Measurements from ENCODE around the gene ZBTB40.

ZBTB40 gene

GRCh38 chr1:22471078-22471477, 19.4 kb downstream of the ZBTB40 start:
- DNase-seq: no peak

GRCh38 chr1:22471610-22472009, 20.0 kb downstream of the ZBTB40 start:
- no peak for DNase-seq

- no peak for DNase-seq
Observed at GRCh38 chr1:22472596-22472995, 20.9 kb downstream of the ZBTB40 start.

- DNase-seq: no peak
Observed at GRCh38 chr1:22473952-22474351, 22.3 kb downstream of the ZBTB40 start.

DNA sequence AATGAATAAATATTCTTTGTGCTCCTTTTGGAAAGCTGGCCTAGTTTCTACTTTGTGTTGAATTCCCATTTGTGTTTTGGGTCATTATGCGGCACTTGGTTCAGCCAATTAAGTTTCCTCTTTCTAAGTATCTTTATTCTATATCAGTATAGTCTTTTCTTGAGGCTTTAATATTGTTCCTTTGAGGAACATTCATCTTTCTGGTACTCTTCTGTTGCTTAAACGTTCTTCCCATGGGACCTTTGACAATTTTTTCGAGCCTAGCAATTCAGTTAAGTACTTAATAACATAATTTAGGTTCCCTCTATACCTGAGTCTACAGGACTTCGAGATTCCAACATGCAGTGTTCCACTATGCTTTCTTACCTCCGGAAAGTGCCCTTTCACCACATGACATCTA, 24.9 kb downstream of the ZBTB40 start:
- DNase-seq: no peak

DNA sequence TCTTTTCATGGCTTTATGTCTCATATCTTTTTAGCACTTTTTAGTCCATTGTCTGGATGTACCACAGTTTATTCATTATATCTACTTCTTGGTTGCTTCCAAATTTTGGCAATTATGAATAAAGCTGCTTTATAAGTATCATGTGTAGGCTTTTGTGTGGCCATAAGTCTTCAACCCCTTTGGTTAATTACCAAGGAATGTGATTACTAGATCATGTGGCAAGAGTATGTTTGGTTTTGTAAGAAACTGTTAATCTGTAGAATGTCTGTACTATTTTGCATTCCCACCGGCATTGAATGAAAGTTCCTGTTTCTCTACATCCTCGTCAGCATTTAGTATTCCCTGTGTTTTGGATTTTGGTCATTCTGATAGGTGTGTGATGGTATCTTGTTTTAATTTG, 31.5 kb downstream of the ZBTB40 start:
- no peak for DNase-seq

DNA sequence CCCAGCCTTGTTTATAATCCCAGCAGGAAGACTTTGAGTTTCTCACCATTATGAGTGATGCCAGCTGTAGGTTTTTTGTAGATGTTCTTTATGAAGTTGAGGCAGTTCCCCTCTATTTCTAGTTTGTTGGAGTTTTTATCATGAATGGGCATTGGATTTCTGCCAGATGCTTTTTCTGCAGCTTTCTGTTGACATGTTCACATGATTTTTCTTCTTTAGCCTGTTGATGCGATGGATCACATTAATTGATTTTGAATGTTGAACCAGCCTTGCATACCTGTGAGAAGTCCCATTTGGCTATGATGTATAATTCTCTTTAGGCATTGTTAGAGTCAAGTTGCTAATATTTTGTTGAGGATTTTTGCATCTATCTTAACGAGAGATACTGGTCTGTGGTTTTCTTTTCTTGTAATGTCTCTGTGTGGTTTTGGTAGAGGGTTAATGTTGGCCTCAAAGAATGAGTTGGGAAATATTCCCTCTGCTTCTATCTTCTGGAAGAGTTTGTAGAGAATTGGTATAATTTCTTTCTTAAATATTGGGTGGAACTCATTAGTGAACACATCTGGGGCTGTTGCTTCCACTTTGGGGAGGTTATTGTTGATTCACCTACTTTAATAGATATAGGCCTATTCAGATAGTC, 33.2 kb downstream of the ZBTB40 start:
- DNase-seq: no peak

DNA sequence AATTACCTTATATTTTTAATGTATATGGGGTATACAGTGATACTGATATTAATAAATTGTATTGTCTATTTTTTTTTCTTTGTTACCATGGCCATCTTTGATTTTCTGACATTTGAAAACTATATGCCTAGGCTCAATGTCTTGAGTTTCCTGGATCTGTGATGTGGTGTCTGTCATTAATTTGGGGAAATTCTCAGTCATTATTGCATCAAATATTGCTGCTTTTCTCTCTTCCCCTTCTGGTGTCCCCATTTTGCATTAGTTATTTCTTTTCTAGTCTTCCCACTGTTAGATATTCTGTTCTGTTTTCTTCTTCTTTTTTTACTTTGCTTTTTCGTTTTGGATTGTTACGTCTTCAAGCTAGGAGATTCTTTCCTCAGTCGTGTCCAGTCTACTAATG, 33.8 kb downstream of the ZBTB40 start:
- no peak for DNase-seq

DNA sequence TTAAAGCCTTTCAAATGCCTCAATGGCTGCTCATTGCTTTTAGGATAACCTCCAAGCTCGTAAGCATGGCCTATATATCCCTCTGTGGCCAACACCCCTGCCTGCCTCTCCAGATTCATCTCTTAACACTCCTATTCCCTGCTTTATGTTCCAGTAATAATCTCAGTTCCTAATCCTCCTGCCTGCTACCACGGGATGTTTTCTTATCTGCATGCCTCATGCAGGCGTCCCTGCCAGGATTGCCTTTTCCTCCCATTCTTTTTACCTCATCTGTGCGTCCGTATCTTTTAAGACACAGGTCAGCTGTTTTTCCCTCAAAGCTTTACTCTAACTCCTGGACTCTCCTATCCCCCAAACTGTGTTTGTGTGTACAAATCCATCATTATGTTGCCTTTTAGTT, 36.1 kb downstream of the ZBTB40 start:
- DNase-seq: no peak

DNA sequence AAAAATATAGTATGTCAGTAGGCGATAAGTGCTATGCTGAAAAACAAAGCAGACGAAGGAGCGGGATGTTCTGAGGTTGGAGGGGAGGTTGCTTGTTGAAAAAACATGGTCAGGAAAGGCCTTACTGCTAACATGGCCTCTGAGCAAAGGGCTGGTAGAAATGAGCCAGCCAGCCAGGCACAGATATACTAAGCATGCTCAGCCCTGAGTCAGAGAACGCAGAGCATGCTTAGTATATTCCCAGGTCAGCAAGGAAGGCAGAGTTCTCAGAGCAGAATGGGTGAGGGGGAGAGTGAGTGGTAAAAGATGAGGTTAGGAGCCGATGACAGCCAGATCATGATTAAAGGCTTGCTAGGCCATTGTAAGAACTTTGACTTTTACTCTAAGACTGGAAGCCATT, 36.7 kb downstream of the ZBTB40 start:
- DNase-seq: no peak

GRCh38 chr1:22489278-22489677, 37.6 kb downstream of the ZBTB40 start:
- no peak for DNase-seq

- no peak for DNase-seq
Observed at GRCh38 chr1:22489823-22490222, 38.2 kb downstream of the ZBTB40 start.

- no peak for DNase-seq
Observed at GRCh38 chr1:22490309-22490708, 38.7 kb downstream of the ZBTB40 start.

DNA sequence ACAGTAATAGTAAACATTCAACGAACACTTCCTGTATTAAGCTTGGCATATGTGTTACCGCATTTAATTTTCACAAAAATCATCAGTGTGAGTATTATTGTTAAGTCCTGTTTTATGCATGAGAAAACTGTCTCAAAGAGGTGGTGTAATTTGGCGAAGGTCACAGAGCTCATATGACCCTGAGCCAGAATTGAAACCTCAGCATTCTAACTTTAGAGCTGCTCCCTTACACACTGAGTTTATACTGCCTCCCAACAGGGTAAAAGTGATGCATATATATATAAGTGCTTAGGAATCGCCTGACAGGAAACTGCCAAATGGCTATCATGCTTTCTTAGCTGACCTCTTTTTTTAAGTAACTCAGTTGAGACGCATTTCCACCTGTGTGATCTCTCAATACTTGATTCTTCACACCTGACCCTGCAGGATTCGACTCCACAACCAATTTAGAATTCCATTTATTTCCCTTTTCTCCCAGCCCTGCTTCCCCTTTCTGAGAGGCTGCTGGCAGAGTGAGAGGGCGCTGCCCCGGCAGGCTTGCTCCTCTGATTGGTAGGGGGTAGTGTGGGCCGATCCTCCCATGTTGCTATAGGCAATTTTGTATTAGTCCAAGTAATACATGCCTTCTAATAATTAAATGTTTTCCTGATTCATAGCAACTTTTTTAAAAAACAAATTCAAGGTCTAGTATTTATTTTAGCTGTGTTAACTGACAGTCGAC, 40.5 kb downstream of the ZBTB40 start:
- DNase-seq: no peak

- no peak for DNase-seq
Observed at GRCh38 chr1:22494144-22494543, 42.5 kb downstream of the ZBTB40 start.

DNA sequence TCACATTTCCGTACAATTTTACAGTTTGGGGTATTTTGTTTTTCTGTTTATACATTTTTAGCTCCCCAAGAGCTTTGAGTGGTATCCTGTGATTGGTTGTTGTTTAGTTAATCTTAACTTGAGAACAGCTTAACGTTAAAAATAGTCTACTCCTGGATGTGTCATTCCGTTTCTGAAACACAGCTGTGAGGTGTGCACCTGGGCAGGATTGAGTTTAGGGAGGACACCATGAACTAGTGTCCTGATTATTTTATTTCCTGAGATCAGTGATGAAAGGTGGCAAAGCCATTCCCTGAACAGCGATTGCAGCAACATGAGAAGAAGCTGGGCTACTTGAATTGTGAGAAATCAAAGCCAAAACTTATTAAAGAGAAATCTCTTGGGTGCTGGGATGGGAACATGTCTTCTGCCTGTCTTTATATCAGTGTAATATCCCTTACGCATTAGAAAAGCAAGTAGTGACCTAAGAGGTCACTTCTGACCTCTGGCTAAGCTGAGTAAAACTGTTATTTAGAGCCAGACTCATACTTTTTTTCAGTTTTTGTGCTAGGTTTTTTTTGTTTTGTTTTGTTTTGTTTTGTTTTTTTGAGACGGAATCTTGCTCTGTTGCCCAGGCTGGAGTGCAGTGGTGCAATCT, 43.4 kb downstream of the ZBTB40 start:
- DNase-seq: no peak

GRCh38 chr1:22496536-22497160, 45.0 kb downstream of the ZBTB40 start:
- DNase-seq: no peak

GRCh38 chr1:22498463-22498862, 46.8 kb downstream of the ZBTB40 start:
- DNase-seq: no peak

- no peak for DNase-seq
Observed at GRCh38 chr1:22500058-22500457, 48.4 kb downstream of the ZBTB40 start.

DNA sequence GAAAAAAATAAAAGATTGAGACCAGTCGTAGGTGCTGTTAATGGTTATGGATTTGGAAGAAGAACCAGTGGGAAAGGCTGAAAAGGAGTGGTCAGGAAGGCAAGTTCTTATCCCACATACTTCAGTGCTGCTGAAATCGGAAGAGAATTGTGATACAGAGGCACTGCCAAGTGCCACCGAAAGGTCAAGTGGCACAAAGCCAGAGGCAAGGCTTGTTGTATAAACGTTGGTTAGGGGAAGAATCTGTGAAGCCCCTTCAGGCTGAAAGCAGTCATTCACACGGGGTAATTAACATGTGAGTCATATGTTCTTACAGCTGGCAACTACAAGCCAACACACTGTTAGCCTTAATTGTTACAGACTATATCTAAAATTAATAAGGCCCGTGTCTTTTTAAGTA, 48.8 kb downstream of the ZBTB40 start:
- DNase-seq: no peak

- DNase-seq: no peak
Observed at GRCh38 chr1:22502202-22502601, 50.6 kb downstream of the ZBTB40 start.

DNA sequence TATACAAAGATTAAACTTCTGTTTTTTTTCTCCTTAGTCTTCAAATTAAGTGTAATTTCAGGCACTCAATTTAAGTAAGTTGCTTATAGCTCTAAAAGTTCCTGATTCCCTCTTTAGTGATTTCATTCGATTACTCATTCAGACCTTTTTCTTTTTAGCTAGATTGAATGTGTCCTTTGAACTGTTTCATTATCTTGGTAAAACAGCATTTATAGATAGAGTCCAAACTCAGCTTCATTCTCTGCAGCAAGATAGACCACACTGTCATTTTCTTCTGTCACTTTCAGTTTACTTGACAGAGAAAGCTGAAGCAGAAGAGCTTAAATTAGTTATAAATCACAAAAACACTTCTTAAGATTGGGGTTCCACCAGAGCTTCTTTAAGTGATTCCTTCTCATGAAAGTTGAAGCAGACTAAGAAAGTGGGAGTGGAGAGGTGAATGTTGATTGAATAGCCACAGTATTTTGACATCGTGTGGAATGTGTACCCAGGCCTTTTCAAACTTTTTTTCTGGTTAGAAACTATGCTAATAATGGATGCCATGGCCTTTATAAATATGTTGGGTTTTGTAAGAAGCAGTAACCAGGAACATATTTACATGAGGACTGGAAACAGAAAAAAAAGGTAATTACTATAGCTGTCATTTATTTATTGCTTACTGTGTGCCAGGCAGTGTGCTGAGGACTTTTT, 52.2 kb downstream of the ZBTB40 start:
- no peak for DNase-seq

DNA sequence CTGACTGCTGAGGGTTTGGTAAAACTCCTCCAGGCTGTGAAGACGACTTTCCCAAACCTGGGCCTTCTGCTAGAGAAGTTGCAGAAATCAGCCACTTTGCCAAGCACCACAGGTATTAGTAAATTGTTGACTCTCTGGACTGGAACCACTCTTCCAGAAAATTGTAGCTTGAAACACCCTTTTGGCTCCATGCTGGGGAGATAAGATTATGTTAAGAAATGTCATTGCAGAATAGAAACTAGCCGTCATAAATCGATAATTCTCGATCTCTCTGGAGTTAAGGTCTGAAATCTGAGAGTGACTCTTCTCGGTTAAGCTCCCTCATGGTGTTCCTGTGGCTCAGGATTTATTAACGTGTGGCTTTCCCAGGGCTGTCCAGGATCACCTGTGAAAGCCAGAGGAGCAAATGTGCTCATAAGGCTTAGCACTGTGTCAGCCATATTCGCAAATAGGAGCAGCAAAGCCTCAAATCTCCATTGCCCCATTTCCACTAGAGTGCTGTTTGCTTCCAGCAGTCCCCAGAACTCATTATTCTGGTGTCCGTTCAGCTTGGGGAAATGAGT, 54.6 kb downstream of the ZBTB40 start:
- DNase-seq: no peak

All from stimulated activated CD4-positive, alpha-beta T cell treated with anti-CD3 and anti-CD28 coated beads, Interleukin-12 subunit alpha, Interleukin-12 subunit beta, amount 100 ng/mL, for 4 hours (primary cell).